GM08714 (cell line): Measurements from ENCODE around the gene SSR1.

Experiments
- H3K4me3 ChIP-seq: fragments of 200-500 bp; sonication (Bioruptor generic); 2 replicates; pipeline ENCODE4 v1.5.1; 2014; ENCODE audit warnings: mild to moderate bottlenecking, low read length, inconsistent platforms
- ZNF274 ChIP-seq: IDR thresholded peaks from 2 replicates; pipeline ENCODE4 v1.6.1; 2012; ENCODE audit warnings: mild to moderate bottlenecking, low read depth, low read length

SSR1 gene

DNA sequence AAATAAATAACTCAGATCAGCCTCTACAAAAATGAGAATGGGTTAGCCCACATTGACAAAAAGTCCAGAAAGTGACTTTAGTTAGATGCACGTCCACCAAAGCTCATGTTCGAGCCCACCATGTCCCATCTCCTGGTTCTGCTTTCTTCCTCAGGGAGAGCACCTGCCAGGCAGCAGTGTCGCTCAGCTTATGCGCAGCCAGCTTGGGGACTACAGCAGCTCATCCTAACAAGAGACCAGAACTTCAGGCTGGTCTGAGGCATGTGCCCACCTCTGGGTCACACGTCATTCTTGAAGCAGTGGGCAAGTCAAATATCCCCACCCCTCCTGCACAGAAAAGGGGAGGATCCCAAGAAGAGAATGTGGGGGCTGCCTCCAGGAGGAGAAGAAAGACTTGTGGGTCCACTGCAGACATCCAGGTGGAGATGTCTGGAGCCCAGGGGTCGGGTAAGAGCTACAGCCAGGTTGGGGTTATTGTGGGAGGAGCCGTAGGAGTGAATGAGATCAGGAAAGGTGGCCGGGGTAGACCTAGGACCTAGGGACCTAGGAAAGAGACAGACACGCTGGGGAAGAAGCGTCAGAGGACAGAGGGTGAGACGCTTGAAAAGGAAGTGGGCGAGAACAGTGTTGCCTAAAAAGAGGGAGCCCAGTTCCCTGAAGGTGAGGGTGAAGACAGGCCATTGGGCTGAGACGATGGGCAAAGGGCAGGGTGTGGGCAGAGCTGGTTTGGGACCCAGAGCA, 52.5 kb downstream of the SSR1 start:
- TF ChIP-seq ZNF274 = no peak
- peak overlapping the region; percentile 35; the same call in 1 of the 2 replicates for H3K4me3 ChIP-seq

DNA sequence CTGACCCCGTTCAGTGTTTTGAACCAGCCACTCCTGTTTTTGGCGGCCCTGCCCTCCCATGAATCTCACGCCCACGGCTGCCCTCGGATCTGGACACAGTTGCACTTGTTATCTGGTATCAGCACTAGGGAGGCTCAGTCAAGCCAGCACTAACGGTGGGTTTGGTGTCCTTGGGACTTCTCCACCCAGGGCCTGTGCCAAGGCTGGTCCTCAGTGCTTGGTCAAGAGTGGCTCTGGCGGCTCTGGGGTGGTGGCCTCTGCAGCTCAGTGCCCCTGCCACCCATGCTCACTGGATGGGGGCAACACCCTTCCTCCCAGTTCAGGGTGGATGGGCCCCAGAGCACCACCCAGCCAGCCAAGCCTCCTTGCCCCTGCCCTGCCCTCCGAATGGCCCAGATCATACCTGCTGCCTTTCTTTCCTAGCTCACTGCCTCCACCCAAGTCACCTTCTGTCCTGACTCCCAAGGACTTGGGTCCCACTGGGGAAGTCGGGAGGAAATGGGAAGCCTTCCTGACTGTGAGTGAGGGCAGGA, 54.7 kb downstream of the SSR1 start:
- TF ChIP-seq ZNF274 = no peak
- H3K4me3 ChIP-seq = no peak overlapping the region

DNA sequence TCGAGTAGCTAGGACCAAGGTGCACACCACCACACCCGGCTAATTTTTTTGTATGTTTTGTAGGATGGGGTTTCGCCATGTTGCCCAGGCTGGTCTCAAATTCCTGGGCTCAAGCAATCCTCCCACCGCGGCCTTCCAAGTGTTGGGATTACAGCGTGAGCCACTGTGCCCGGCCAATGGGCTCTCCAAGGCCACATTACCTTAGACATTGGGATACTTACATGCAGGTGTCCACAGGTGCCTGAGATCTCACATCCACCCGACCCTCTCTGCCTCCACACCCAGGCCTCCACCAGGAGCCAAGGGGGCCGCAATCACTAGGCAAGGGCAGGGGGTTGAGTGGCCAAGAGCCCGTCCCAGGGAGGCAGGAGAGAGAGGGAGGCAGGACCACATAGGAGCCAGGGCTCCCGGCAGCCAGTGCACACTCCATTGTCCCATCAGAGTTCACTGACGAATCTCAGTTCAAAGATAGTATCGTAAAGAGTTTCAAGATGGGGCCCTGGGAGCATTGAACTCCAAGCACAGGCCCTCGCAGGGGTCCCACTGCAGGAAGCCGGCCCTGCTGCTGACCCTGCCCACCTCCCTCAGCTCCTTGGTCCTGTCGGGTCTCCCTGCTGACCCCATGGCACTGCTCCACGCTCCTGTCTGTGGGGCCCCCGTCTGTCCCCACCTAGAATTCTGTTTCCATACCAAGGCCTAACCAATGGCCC, 55.3 kb downstream of the SSR1 start:
- no peak overlapping the region for H3K4me3 ChIP-seq
- TF ChIP-seq ZNF274 = no peak

DNA sequence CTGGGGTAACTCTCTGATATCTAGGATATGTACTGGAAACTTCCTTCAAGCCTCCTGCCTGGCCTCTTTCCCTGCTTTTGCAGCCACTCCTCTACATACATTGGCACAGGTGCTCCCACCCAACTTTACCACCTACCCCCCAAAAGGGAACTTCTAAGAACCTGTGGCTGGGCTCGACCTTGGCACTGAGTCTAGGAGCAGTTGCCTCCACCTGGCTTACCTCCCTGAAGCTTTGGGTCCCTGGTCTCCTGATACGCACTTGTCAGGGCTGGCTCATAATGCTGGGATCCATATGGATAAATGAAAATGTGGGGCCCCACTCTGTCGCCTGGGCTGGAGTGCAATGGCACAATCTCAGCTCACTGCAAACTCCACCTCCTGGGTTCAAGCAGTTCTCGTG, 56.2 kb downstream of the SSR1 start:
- no peak overlapping the region for H3K4me3 ChIP-seq
- TF ChIP-seq ZNF274 = no peak

DNA sequence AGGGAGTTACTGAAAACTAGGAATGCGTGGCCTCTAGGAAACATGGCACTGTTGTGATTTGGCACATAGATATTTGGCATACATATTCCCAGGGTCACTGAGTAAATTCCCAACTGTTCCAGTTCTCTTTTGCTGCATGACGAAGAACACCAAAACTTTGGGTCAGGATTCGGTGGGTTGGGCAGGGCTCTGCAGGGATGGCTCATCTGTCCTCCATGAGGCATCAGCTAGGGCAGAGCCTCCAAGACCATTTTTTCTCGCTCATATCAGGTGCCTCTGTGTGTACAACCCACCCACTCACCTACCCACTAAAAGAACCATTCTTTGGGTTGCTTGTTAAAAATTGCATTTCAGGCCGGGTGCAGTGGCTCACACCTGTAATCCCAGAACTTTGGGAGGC, 57.1 kb downstream of the SSR1 start:
- H3K4me3 ChIP-seq = no peak overlapping the region
- no peak for TF ChIP-seq ZNF274

DNA sequence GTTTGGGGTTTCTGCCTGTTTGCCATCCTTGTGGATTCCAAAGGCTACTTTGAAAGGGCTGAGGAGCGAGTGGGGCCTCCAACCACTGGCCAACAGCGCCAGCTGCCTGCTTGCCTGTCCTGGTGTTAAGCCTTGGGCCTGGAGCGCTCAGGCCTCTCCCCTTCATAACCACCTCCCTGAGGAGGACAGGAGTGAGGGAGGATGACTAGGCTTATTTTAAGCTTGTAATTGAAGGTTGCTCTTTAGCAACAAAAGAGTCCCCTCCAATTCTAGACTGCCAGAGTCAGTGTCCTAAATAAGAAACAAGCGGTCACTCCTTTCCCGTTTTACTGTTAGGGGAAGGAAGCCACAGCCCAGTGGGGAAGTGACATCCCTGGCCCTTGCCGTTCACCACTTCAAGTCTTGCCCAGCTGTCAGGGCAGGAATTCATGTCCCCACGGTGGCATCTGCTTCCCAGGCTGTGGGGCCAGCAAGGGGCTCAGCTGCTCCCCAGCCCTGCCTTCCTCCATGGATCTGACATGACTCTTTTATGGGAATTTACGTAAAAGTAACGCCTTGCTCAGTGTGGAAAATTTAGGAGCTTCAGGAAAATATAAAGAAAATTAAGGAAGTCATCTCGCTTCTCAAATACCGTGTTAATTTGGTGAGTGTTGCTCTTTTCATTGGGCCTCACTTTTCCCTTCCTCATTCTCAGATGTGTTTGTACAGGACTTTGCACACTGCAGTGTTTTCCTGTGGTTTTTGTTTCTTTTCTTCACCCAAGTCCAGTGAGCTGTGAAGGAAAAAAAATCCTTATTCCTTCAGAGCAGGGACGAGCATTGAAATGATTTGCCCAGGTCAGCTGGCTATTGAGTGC, 57.8 kb downstream of the SSR1 start:
- no peak for TF ChIP-seq ZNF274
- H3K4me3 ChIP-seq = no peak overlapping the region

DNA sequence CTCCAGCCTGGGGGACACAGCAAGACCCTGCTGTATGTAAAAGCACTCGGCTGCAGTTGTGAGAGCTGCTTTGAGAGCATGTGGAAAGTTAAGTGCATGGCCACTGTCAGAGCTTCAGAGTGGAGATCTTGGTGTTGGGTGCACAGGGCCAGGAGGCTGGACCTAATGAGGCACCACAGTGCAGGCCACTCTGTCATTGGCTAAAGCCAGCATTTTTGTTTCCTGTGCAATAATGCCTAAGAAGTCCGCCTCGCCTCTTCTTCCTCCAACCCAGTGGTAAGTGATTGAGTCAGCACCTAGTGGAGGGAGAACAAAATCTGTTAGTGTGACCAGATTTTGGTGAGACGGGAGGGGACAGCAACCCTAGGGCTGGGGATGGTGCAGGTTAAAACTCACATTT, 60.6 kb downstream of the SSR1 start:
- TF ChIP-seq ZNF274 = no peak
- no peak overlapping the region for H3K4me3 ChIP-seq

DNA sequence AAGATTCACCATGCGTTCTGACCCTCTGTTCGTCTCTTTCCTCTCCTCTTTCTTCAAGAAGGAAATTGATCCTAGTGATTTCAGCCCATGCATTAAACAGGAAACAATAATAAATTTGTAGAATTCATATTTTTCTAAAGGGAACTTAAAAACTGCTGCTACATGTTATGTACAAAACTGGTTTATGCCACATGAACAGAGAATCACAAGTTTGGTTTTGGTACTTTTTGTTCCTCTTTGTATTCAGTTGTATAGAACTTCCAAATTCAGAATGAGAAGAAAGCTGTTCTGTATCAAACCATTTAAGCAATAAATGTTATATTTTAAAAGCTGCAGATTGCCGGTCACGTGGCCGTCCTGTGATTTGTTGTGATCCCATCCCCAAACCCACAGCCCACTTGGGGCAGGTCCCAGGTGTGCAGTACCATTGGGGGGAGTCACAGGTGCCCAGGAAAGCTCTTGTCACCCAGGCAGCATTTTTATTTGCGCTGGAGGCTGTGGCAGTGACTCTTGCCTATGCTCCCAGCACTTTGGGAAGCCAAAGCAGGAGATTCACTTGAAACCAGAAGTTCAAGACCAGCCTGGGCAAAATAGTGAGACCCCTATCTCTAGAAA, 61.2 kb downstream of the SSR1 start:
- H3K4me3 ChIP-seq = no peak overlapping the region
- no peak for TF ChIP-seq ZNF274

DNA sequence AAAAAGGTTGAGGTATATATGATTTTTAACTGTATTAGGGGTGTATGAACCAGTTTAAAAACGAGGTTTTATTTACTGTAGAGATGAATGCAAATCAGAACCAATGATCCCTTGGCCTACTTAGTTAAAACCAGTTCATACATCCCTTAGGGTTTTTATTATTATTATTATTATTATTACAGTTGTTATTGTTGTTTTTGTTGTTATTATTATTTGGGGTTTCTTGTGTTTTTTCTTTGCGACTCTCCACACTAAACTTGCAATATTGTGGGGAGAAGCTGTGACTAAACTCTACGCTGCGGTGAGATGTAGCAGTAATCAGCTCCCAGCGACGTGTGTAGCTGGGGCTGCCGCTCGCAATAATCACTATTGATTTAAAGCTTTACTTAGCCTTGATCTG, 62.2 kb downstream of the SSR1 start:
- H3K4me3 ChIP-seq = no peak overlapping the region
- no peak for TF ChIP-seq ZNF274

DNA sequence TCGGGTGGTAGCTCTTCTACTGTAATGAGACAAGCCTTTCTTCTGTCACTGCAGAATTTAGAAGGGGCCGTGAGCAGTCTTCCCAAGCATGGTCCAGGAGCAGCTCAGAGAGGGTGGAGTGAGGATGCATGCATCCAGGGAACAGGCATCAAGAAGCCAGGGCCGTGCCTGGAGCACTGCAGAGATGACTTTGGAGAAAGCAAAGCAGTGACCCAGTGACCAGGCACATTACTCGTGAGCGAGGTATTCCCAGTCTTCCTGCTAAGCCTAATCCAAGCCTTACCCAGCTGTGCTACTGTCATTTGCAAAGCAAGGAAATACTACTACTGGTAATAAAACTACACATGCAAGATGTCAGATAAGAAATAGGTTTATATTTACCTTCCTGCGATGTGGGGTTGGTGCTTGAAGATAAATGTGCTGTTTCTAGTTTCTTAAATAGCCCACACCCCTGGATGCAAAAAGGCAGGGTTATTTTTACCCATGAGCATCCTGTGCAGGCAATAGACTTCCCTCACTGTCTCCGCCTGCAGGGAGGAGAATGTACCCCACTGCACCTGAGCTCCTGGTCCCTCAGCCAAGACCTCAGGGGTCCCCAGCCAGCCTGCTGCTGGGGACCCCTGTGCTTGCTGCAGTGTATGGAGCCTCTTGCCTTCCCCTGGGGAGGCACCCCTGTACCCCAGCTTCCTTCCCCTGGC, 62.9 kb downstream of the SSR1 start:
- no peak overlapping the region for H3K4me3 ChIP-seq
- no peak for TF ChIP-seq ZNF274

DNA sequence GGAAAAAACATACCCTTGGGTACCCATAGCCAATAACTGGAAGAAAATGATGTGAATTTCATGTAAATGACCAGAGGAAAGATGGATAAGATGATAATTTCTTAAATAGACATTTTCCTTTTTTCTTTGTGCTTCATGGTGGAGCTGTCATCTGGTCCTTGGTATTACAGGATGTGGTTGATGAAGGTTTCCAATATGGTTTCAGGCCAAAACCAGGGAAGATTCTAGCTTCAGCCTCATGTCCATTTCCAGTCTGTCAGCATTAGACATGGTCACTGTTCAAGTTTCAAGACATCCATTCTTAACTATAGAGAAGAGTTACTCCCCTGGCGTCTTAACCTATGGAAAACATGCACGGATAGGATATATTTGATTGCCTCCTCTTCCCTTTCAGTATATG, 63.6 kb downstream of the SSR1 start:
- no peak overlapping the region for H3K4me3 ChIP-seq
- TF ChIP-seq ZNF274 = no peak

DNA sequence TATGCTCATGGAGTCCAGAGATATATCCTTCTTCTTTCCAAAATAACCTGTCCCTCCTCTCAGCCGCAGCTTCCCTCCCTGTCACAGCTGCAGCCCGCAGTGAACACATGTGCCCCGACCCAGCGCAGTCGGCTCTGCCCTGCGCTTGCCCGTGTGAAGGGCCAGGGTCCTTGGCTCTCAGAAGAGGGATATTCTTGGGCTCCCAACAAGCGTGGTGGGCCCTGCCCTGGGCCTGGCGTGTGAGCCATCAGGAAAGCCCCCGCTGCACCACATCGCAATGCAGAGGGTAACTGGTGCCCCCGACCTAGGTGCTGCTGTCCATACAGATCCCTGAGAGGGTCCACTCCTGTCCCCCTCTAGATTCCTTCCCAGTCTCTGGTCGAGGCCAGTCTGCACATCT, 65.2 kb downstream of the SSR1 start:
- no peak for TF ChIP-seq ZNF274
- no peak overlapping the region for H3K4me3 ChIP-seq

DNA sequence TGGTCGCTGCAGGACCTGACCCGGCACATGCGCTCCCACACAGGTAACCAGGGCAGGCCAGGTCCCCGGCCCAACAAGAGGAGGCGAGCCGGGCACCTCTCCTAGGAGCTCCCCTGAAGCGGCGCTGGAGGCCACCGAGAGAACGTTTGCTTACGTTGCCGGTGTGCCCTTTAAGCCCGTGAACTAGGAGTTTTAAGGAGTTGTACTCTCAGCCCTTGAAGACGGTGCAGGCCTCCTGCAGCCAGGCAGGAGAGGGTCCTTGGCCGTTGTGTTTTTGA, 65.9 kb downstream of the SSR1 start:
- no peak overlapping the region for H3K4me3 ChIP-seq
- TF ChIP-seq ZNF274 = no peak
